Left forelimb (tissue), 1 donor: ENCODE data around the gene RAB40A.
"Not testable (repeated sequence)": the region's sequence is repeated elsewhere in the genome, so short reads cannot be mapped to it uniquely, and the experiment has no call there.

Experiments
- DNase-seq: peaks from one replicate; pipeline ENCODE4 v3.0.0-alpha.2; 2018; ENCODE audit warnings: low spot score

Gene RAB40A

DNA sequence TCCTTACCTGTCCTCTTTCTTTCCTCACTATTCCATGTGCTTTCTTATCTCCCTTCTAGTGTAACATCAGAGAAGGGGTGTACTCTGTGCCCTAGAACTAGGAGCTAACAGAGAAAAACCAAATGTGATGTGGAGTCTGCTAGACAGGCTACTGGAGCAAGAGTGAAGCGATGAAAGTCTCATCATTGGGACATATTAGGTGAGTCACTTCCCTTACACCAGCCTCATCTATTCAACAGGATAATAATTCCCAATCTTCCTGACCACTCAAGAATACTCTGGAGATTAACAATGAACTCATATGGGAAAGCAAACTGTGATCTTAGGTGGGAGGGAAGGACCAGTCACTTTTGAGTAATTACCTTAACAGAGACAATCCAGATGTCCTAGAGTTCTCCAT is 58.1 kb downstream of the RAB40A start:
- no peak for DNase-seq

GRCh38 chrX:103460001-103460755 is 59.1 kb downstream of the RAB40A start:
- not testable (repeated sequence) for DNase-seq

GRCh38 chrX:103453655-103454054 is 65.6 kb downstream of the RAB40A start:
- DNase-seq: no peak
